Left ventricle myocardium inferior (tissue), 1 donor: Measurements from ENCODE around the gene STEAP1B. TPM values are rescaled to one million over a fixed set of nuclear protein-coding genes. Genes with fewer than 3 reads are reported as not detected.

Source experiments
- DNase-seq: peaks from one replicate; pipeline ENCODE4 v3.0.0-alpha.2; 2020
- H3K27ac ChIP-seq: fragments of 200-600 bp; replicated peaks from 2 replicates; pipeline ENCODE4 v1.8.0; 2021
- H3K27me3 ChIP-seq: fragments of 200-600 bp; 2 replicates; pipeline ENCODE4 v1.8.0; 2021; ENCODE audit warnings: low read depth
- H3K36me3 ChIP-seq: fragments of 200-600 bp; 2 replicates; pipeline ENCODE4 v1.8.0; 2021
- H3K4me1 ChIP-seq: fragments of 200-600 bp; 2 replicates; pipeline ENCODE4 v1.8.0; 2021
- H3K4me3 ChIP-seq: fragments of 200-600 bp; 2 replicates; pipeline ENCODE4 v1.8.0; 2021; ENCODE audit warnings: mild to moderate bottlenecking, moderate library complexity
- H3K9me3 ChIP-seq: fragments of 200-600 bp; replicated peaks from 2 replicates; pipeline ENCODE4 v1.8.0; 2021
- intact Hi-C: fragments of 100-400 bp; cut with micrococcal nuclease; formaldehyde crosslinking; loops from one replicate; pipeline ENCODE4 v1.11.0; 2022
- total RNA-seq: library from RNA; stranded (reverse); fragmentation: NEBNext Ultra II Directional; extraction: Animal tissue kit (Norgen Biotek cat#: 25700); gene quantifications from one replicate; pipeline ENCODE4 v1.2.1, GENCODE V29; 2021
- TF ChIP-seq, protein P1 (sequence below): fragments of 200-600 bp; IDR thresholded peaks from 2 replicates; pipeline ENCODE4 v1.8.0; 2021; ENCODE audit warnings: antibody characterized with exemption, mild to moderate bottlenecking, borderline replicate concordance
- donor health status: DM: no; HTN: yes; CAD: no; lungs with severe emphysema.

The STEAP1B gene
- total RNA-seq, 1 donor from 2014 or later = 0.63 TPM

DNA sequence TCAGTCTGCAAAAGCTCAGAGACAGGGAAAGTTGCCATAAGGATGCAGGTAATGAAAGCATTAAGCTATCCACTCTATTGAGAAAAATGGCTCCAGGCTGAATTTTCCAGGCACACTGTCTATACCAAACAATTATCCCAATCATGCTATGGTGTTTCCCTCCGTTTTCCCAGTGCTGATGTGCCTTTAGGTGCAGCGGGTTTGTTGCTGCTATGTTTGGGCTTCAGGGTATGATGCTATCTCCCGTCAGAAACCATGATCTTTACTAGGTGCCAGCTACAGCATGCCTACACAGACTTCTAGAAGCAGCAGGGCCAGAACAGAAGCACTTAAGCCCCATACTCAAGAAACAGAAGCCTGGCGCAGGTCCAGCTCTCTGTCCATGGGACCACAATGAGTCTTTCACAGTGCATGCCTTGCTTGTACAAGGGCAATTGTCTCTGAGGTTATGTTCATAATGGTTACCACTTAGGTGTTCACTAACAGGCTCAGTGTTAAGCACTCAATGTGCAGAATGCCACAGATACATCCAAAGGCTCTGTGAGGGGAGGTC, 19.4 kb downstream of the STEAP1B start:
- intact Hi-C loops = no loop called here
- no peak for DNase-seq
- H3K9me3 ChIP-seq = no peaks in the 10 kb centered on the region
- H3K27me3 ChIP-seq = peaks cover 6% of the 10 kb centered on the region
- H3K36me3 ChIP-seq = no peaks in the 10 kb centered on the region
- H3K4me3 ChIP-seq = no peak overlapping the region
- TF ChIP-seq, protein P1, sequence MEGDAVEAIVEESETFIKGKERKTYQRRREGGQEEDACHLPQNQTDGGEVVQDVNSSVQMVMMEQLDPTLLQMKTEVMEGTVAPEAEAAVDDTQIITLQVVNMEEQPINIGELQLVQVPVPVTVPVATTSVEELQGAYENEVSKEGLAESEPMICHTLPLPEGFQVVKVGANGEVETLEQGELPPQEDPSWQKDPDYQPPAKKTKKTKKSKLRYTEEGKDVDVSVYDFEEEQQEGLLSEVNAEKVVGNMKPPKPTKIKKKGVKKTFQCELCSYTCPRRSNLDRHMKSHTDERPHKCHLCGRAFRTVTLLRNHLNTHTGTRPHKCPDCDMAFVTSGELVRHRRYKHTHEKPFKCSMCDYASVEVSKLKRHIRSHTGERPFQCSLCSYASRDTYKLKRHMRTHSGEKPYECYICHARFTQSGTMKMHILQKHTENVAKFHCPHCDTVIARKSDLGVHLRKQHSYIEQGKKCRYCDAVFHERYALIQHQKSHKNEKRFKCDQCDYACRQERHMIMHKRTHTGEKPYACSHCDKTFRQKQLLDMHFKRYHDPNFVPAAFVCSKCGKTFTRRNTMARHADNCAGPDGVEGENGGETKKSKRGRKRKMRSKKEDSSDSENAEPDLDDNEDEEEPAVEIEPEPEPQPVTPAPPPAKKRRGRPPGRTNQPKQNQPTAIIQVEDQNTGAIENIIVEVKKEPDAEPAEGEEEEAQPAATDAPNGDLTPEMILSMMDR = no peak
- no peak overlapping the region for H3K27ac ChIP-seq
- H3K4me1 ChIP-seq = peaks cover 9% of the 10 kb centered on the region

DNA sequence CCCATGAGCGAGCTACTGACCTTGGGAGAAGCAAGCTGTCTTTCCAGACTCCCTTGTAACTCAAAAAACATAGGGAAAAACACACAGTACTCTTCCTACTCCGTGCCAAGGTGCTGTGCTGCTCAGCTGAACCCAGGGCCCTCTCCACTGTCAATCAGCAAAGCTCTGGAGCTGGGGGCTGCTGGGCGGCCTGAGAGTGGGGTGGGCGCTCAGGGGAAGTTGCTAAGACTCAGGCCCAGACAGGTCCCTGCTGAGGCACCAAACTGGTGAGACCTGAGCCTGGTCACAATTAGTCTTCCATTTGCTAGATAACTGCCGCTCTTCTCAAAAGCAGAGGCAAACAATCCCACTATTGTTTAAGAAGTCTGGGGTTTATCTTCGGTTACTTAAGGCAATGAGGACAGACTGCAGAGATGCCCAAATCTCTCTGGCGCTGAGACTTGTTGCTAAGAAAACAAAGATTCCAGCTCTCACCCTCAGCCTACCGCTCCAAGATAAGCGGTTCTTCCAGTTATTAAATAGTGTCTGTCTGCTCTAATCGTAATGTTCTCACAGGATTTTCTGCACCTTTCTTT, 22.0 kb downstream of the STEAP1B start:
- Histone ChIP-seq H3K27me3 (peaks cover 6% of the 10 kb centered on the region), H3K27ac (no peak overlapping the region), H3K36me3 (no peaks in the 10 kb centered on the region), H3K4me3 (no peak overlapping the region), H3K4me1 (peaks cover 9% of the 10 kb centered on the region), H3K9me3 (no peaks in the 10 kb centered on the region)
- no peak for DNase-seq
- intact Hi-C loops = no loop called here
- TF ChIP-seq, protein P1 = no peak

DNA sequence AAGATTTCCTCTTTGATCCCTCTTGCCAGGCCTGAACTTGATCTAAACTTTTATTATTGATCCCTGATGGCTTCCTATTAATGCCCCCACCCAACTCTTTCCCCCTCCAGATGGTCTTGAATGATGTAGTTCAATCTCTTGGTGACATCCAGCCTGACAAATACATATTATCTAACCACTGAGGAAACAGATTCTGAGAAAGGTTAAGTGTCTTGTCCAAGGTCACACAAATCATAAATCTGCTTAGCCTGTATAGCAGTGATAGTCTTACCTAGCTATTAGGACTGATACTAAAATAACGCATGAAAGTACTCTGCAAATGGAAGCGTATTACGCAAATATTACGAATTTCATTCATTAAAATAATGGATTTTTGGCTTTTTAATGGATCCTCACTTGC, 22.7 kb downstream of the STEAP1B start:
- no peaks in the 10 kb centered on the region for H3K36me3 ChIP-seq
- peaks cover 2% of the 10 kb centered on the region for H3K4me1 ChIP-seq
- no peaks in the 10 kb centered on the region for H3K9me3 ChIP-seq
- DNase-seq = no peak
- no peak overlapping the region for H3K27ac ChIP-seq
- TF ChIP-seq, protein P1 = no peak
- no peak overlapping the region for H3K4me3 ChIP-seq
- intact Hi-C loops = no loop called here
- H3K27me3 ChIP-seq = peaks cover 6% of the 10 kb centered on the region

DNA sequence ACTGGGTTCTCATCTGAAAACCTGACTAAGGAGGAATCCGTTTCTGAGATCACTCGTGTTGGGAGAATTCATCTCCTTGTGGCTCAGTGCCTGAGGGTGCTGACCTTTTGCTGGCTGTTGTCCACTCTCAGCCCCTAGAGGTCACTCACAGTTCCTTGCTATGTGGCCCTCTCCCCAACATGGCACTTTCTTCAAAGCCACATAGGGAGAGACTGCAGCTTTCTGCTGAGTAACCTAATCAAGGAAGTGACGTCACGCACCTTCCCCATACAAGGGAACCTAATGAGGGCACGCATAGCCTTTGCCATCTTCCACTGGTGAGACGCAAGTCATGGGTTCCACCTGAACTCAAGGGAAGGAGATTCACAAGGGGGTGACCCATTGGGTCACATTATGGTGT, 23.2 kb downstream of the STEAP1B start:
- DNase-seq = no peak
- TF ChIP-seq, protein P1 = no peak
- intact Hi-C loops = no loop called here
- Histone ChIP-seq H3K27ac (no peak overlapping the region), H3K4me3 (no peak overlapping the region), H3K4me1 (no peaks in the 10 kb centered on the region), H3K36me3 (no peaks in the 10 kb centered on the region), H3K27me3 (peaks cover 6% of the 10 kb centered on the region), H3K9me3 (no peaks in the 10 kb centered on the region)

DNA sequence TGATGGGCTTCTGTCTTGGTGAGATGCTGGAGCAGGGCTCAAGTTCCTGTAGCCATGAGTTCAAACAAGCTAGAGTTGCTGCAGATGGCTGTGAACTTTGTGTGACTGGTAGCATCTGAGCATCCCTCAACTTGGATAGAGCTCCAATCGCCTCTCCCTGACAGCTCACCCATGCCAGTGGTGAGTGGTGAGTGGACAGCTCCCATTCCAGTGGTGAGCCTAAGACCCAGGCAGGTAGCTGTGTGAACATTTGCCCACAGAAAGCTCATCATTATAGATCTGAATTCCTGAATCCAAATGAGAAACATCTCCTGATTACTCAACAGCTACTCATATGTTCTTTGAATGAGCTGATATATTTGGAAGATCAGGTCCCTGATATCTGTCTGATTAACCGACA, 25.3 kb downstream of the STEAP1B start:
- no peak overlapping the region for H3K27ac ChIP-seq
- no peak for DNase-seq
- intact Hi-C loops = no loop called here
- peaks cover 6% of the 10 kb centered on the region for H3K27me3 ChIP-seq
- no peaks in the 10 kb centered on the region for H3K4me1 ChIP-seq
- peaks cover 7% of the 10 kb centered on the region for H3K9me3 ChIP-seq
- TF ChIP-seq, protein P1 = no peak
- no peak overlapping the region for H3K4me3 ChIP-seq
- no peaks in the 10 kb centered on the region for H3K36me3 ChIP-seq
